HCEC 1CT (cell line): ENCODE data around the gene SIPA1L2.
A peak's percentile ranks its signal among the peaks of the same experiment; 100 is the strongest.

Source experiments
- DNase-seq: peaks from one replicate; pipeline ENCODE4 v3.0.0-alpha.2; 2017

The SIPA1L2 gene

DNA sequence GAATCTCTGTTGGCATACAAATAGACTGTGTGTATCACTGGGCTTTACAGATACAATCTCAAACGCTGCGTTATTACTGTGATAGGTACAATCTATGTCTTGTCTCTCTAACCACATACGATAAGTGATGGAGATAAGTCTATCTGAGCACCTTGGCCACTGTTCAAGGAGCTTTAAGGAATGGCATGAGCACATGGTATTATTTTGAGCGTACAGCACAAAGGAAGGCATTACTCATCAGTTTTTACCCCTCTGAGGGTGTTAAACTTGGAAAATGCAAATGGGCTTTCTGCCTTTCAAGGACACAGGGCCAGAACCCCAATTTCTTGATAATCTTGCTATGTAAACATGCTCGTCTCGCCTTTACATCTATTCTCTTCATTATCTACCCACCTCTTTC is 11.6 kb upstream of the SIPA1L2 start:
- no peak for DNase-seq

DNA sequence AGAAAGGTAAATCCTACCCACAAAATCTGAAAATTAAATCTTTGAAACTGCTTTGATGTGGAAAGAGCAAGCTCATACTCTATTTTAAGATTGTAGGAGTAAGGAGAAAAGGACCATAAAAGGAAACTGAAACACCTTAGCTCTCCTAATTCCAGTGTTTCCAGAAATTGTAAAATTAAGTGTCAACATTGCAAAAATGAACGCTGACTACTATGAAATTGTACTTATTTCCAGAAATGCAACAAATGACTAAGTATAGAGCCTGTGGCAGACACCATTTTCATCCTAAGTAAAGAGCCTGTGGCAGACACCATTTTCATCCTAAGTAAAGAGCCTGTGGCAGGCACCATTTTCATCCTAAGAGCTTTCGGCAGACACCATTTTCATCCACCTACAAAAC is 6.9 kb upstream of the SIPA1L2 start:
- DNase-seq: no peak

DNA sequence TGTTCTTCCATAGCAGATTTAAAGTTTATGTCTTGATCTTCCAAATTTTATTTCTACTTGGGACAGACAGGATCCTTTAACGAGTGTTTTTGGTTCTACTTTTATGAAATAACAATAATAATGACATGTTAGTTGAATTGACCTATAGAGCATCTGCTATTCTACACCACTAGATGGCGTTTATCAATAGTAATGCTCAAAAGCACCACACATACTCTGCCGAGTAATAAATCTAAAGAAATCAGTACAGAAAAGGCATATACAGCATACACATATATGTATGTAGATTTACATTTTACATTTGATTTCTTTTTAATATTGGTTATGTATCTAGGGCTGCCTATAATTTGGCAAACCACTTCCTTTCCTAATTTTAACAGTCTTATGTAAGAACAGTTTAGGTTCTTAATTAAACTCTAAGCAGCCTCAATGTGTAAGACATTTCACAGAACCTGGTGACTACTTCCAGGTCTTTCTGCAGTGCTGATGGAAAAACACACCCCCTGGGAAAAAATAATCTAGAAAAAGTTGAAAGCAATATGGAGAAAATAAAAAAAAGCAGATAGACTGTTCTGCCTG is 5.9 kb upstream of the SIPA1L2 start:
- peak; percentile 53 for DNase-seq

DNA sequence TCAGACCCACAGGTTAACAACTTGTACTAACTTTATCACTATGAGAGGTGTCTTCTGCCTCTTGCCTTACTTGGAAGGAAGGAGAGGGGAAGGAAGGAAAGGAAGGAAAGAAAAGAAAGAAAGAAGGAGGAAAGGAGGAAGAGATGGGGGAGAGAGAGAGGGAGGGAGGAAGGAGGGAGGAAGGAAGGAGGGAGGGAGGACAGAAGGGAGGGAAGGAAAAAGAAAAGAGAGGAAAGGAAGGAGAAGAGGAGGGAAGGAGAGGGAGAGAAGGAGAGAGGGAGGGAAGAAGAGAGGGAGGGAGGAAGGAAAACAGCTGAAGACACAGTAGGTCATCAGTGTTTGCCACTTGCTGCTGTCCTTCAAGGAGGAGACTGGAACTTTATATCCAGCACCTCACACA is 5.3 kb upstream of the SIPA1L2 start:
- no peak for DNase-seq

DNA sequence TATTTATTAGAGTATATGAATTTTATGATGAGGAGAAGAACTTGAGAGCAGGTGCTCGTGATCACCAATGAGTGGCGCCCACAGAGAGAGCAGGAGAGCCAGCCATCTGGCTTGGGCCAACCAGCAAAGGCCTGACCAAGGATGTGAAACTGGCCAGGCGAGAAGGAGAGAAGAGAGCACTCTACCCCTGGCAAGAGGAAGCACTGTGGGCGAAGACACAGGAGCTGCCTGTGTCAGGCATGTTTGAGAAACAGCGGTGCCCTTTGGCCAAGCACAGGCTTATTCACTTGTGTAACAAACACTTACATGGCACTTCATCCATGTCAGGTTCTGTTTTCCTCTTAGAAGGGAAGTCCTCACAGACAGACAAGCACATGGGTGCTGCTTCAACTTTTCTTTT is 4.2 kb upstream of the SIPA1L2 start:
- no peak for DNase-seq

DNA sequence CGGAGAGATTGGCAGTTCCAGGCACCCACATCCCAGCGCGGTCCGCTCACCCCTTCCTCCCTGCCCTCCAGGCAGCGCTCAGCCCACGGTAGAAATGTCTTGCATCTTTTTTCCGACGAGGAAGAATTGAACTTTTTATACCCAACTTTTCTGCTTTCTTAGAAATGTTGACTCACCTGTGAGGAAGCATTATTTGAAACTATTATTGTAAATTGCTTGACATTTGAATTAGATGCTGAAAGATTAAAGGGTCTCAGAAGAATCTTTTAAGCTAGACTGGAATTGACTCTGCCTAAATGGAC is 912 bp upstream of the SIPA1L2 start:
- DNase-seq: no peak

DNA sequence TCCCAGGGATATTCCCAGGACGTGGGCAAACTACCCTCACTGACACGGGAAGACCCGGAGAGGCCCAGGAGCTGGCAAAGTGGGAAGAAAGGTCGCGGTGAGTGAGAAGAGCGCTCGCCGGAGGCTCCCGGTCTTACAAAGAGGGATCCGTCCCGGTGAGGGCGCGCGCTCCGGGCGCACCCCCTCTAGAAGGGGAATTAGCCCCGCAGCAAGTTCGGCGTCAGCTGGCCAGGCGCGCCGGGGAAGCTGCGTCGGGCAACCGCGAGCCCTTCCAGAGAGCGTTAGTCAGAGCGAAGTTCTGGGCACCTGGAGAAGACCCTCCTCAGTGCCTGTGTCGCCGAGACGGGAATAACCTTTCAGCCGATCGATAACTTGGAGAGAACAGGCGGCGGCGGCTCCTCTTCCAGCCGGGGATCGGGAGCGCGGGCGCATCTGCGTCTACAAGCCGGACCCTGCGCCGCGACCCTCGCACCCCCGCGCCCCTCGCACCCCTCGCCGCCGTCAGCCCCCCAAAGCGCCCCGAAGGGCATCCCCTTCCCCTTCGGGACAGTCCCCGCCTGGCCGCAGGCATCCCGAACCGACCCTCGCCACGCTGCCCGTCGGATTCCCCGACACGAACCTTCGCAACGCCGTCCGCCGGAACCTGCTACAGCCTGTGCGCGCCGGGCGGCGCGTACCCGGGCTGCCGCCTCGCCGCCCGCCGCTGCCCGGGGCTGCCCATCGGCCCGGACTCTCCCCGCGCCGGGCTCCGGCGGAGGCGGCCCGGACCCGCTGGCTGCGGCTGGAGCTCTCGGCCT is 485 bp downstream of the SIPA1L2 start:
- no peak for DNase-seq

DNA sequence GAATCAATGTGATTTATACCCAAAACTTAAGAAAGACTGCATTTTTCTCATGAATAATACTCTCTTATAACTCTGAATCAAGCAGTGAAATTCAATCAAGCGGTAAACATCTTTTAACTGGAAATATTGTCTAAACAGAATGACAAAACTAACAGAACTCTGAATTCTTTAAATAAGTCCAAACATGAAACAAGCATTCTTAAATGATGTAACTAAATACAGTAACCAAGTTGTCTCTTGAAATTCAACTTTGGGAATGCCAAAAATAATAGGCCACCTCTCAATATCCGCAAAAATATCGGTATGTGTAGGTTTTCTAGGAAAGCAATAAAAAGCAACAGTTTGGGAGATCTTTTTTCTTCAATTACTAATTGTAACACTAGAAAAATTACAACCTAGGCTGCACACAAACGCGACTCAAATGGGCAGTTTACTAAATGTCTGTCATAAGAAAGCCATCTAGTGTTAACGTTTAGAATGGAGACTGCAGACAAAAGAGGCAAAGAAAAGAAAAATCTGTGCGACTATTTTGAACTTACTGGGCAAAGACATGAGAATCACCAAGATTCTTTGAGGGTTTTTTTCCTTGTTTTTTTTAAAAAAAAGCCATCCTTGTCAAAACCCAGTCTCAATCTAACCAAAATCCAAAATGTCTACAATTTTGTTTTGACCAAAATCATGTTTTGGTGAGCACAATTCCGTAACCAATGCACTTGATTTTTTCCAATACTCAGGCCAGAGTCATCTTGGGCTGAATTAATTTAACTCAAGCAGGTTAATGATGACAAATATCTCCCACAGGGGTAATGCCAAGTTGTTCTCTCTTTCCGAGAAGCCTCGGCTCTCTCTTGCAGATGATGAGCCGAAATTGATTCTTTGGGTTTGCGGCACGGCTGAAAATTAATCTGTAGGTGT is 1.3 kb downstream of the SIPA1L2 start:
- DNase-seq: peak; percentile 6

DNA sequence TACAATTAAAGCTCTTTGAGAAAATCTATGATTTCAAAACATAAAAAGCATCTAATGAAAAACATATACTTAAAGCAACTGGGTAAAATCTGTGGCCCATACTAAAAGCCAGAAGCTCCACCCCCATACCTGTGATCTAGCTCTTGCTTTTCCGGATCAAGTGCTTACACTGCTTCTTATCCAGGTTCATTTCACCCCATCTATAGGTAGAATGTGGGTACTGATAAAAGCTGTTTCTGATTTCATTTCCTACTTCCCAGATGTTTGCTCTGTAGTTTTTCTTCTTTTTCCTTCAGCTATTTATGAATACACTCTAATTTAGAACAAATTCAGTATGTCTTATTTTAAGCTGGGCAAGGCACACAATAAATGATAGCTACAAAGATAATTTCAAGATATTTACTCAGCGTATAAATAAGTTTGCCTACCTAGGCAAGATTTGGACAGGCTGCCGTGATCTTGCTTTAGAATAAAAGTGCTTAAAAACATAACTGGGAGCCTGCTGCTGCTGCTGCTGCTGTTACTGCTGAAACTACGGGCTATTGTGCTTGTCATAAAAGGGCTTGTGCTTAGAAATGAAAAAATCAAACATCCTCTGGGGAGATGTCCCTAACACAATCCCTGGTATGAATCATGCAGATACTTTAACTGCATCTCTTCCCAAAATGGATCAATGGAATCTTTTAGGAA is 2.1 kb downstream of the SIPA1L2 start:
- DNase-seq: no peak

DNA sequence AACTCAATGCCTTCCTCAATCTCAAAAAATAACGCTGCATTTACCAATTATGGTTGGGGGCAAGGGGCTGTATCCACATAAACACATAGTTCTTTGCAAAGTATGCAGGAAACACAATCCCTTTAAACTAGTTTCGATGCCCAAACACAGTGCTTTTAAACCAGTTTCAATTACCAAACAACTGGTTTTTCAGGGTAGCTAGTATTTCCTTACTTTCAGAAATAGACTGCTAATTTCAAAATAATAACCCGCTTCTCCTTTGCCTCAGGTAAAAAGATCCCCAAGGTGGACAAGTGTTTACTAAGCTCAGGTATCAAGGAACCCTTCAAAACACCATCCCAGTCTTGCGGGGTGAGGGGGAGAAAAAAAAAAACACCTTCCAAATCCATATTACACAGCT is 2.8 kb downstream of the SIPA1L2 start:
- no peak for DNase-seq

DNA sequence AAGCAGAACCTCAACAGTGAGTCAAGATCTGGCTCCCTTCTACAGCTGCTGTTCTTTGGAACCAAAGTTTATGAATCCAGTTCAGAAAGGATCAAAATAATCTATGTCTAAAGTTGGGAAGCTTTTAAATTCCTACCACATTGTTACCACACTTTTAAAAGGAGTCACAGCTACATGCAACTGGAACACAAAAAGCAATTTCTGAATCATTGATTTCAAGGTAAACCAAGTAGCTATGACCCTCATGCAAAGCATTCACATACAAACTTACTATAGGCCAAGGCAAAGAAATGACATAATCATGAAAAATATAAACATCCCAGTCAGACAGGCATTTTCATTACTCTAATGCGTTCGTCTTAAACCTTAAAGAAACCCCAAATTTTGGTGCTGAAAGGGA is 3.5 kb downstream of the SIPA1L2 start:
- no peak for DNase-seq

DNA sequence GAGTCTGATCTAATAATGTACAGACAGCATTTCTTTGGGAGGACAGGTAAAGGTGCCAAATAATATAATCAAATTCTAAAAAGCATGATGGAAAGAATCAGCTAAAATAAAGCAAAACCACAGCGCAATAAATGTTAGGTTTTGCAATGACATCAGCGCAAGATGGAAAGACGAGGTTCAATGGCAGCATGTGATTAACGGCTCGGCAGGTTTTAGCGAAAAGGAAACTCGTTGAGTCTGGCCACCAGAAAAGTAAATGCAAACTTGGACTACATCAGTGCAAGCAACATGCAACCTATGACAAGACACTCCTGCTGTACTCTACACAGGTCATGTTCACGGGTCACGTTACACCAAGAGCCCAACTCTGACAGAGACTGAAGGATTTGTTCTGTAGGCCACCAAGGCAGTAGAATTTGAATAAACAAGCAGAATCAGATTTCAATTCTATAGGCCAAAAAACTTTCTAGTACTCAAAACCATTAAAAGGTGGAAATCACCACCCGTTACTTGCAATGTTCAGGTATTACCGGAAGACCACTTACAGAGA is 4.5 kb downstream of the SIPA1L2 start:
- no peak for DNase-seq

DNA sequence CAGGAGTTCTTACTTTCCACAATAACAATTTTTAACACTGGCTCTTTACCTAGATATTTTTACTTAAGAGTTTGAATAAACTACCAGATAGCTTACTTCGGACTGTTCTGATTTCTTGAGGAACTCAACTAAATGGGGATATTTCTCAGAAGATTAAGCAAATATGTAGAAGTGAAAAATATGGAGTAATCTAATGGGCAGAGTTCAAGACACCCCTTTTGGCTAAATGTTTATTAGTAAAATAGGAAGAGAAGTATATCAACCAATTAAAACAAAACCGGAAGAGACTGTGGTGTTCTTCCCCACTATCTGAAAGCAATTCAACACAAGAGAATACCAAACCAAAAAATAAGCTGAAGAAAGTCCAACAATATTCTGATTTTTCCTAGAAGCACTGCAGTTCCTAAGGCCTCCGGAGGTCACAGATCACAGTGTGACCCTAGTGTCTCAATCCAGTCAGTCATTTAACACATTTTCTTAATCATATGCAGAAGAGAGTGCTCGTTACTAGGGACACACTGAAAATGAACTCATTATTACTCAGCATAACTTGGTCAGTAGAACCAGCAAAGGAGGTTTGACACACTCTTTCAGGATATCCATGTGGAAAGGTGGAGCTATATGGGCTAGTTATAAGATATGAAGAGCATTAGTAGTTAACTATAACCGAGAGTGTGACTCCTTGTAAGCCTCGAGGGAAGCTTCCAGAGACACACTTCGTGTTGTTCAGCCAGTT is 5.2 kb downstream of the SIPA1L2 start:
- no peak for DNase-seq

DNA sequence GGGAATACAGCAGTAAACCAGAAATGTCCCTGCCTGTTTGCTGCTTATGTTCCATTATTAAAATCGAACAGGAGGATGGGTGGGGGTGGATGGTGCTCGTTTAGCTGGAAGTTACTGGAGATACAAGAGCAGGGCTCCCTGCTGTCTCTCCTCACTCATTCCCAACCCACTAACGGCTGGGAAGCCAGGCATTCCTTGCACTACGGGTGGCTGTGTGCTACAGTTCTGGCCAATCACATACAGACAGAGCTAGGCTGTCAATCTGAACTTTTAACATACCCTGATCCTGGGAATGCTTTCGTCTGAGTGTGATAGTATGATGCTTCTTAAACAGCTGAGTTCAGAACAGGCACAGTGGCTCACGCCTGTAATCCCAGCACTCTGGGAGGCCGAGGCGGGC is 7.0 kb downstream of the SIPA1L2 start:
- no peak for DNase-seq

DNA sequence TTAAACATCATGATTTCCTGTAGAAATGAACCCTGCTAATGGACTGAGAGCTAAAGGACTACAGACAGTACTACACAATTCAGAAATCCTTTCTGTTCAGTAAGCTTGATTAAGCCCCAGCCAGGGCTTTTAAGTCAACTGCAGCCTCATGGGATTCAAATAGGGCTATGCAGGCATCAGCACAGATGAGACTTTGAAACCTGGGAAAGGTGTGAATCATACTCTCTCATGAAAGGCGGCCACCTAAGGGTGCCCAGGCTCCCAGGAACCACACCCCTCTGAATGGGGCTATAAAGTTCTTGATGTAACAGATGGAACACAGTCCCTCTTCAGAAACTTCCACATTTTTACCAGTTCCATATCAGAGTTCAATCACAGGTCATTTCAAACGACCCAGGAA is 7.6 kb downstream of the SIPA1L2 start:
- DNase-seq: no peak

DNA sequence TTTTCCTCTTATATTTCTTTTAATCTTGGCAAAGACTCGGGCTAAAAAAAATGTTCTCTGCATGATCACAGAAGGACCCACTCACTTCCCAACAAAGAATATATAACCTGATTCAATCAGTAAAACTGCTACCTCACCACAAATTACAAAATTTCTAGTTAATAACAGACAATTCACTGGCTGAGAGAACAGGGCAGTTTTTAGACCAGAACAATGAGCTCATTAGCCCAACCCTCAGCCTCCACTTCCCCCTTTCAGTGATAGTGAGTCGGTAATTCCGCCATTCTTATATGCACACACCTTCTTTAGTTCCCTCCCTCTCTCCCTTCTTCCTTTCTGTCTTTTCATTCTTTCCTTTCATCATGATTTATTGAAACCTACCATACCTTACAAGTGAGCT is 8.9 kb downstream of the SIPA1L2 start:
- no peak for DNase-seq

DNA sequence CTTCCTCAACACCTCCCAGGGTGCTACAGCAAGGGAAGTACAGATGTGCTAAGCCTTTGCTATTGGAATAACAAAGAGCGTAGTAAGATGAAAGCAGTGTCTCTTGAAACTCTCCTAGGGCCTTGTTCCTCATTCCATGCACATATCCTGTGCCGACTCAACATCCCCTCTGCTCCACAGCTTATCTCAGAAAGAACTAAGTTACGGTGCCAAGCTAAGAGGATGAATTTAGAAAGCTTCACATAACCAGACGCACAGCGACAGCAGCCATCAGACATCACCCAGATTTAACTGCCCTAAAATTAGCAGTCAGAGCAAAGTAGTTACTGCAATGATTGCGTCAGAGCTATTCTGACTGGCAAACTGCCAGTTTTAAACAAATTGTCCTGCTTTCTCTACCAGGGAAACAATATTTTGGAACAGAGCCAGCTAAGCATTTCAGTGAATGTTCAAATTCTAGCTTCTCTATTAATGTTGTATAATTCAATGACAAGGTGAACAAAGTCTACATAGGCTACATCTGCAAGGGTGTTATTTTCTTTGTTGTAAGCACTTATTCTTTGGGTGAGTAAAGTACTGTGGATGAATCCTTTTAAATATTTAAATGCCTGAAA is 9.5 kb downstream of the SIPA1L2 start:
- no peak for DNase-seq

DNA sequence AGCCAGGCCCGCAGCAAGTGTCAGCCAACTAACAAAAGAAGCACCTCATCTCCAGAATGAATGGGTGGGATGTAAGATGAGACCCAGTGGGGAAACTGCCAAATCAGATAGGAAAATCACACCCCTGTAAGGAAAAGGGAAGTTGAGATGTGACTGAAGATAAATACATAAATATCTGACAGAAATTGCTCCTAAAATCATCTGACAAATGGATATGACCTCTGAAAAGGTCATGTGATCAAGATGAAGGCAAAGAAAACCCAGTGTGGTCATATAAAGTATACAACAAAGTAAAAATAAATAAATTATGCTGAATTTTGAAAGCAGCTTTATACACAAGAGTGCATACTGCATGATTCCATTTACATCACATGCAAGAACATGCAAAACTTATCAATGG is 12.7 kb downstream of the SIPA1L2 start:
- no peak for DNase-seq

DNA sequence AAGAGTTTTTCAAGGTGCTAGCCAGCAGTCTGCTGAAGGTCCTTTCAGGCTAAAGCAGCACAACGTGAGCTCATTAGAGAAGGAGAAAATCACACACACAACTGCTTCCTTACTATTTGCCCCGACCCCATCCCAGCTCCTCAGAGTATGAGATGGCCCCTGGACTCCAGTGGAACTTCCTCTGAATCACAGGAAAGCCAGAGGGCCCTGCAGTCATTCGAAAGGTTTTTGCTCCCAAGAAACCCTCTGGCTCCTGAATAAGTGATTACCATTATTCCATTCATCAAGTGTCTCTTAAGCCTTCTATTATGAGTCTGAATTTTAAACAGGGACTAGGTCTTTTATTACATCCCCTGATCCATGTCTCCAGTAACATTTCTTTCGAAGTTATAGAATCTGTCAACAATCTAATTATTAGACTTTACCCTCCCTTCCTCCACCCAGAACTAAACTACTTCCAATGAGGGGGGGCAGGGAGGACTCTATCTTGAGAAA is 14.6 kb downstream of the SIPA1L2 start:
- no peak for DNase-seq

DNA sequence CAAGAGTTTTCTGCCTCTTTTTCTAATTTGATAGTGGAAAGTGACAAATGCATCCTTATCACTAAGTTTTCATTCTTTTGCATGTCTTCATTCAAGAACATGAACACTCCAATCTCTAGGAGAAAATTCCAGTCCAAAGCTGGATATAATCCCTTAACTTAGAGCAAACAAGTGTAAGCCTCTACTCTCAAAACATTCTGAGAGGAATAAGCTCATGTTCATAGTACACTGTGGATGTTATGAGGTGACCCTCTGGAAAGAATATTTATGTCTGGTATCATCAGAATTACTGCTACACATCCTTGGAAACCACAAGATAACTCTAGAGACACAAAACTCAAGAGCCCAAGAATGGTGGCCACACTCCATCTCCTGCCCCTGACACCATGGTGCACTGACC is 15.1 kb downstream of the SIPA1L2 start:
- DNase-seq: no peak

DNA sequence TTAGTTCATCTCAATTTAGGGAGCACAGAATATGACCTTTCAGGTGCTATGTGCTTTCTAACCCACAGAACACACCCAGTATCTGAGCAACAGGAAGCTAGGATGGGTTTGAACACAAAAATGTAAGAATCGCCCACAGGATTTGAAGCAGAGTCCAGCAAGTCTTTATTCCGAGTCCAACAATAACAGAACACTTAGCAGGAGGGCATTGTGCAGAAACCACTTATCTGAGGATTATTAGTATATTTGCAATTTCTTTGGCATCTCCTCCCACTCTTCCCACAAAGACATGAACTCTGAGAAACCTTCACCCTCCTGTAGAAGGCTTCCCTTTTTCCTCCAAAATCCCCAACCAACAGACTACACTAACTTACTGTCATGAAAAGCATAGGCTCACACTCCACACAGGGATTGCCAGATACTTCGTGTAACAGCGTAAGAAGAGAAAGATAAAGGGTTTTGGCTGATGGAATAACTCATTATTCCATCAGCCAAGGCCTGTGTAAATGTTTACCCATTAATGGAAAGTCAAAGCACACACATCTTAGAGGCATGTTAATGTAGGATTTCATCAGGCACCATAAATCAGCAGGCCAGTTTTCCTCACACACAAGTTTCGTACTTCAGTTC is 16.1 kb downstream of the SIPA1L2 start:
- no peak for DNase-seq
